OCI-LY1 (cell line): ENCODE data around the gene TACC3.

ENCODE experiments used
- H2AFZ ChIP-seq: fragments of 200-600 bp; sonication (generic), shearing (Covaris generic); 2 replicates; pipeline ENCODE4 v1.6.0; 2014; ENCODE audit warnings: antibody characterized with exemption, mild to moderate bottlenecking, low read length
- H3F3A ChIP-seq: fragments of 200-600 bp; sonication (generic), shearing (Covaris generic); 2 replicates; pipeline ENCODE4 v1.6.0; 2014; ENCODE audit warnings: mild to moderate bottlenecking, antibody characterized with exemption, low read length, moderate library complexity; ENCODE audit not compliant: insufficient read depth
- H3K27ac ChIP-seq: fragments of 200-600 bp; sonication (generic); 2 replicates; pipeline ENCODE4 v1.5.1; 2014; ENCODE audit warnings: low read length, mixed run types, mild to moderate bottlenecking, low read depth; ENCODE audit not compliant: poor library complexity, severe bottlenecking
- H3K27me3 ChIP-seq: fragments of 200-600 bp; sonication (generic); 2 replicates; pipeline ENCODE4 v1.6.0; 2014; ENCODE audit warnings: antibody characterized with exemption, mild to moderate bottlenecking, low read length, moderate library complexity; ENCODE audit not compliant: insufficient read depth
- H3K36me3 ChIP-seq: fragments of 200-600 bp; sonication (generic); 2 replicates; pipeline ENCODE4 v1.6.1; 2014; ENCODE audit warnings: mild to moderate bottlenecking, antibody characterized with exemption, low read length, moderate library complexity, mixed read lengths; ENCODE audit not compliant: insufficient read depth
- H3K4me1 ChIP-seq: fragments of 200-600 bp; sonication (generic); 2 replicates; pipeline ENCODE4 v1.5.1; 2014; ENCODE audit warnings: mild to moderate bottlenecking, low read length, moderate library complexity; ENCODE audit not compliant: insufficient read depth, severe bottlenecking
- H3K4me2 ChIP-seq: fragments of 200-600 bp; sonication (generic), shearing (Covaris generic); 2 replicates; pipeline ENCODE4 v1.6.1; 2014; ENCODE audit warnings: low read length
- H3K4me3 ChIP-seq: fragments of 200-600 bp; sonication (generic); 2 replicates; pipeline ENCODE4 v1.5.1; 2014; ENCODE audit warnings: low read length, low read depth, mild to moderate bottlenecking, mixed read lengths; ENCODE audit not compliant: poor library complexity, severe bottlenecking
- H3K79me2 ChIP-seq: fragments of 200-600 bp; shearing (Covaris generic); 2 replicates; pipeline ENCODE4 v1.6.1; 2016; ENCODE audit warnings: mixed run types, low read length, mixed read lengths; ENCODE audit not compliant: insufficient read depth
- H3K9ac ChIP-seq: fragments of 200-600 bp; sonication (generic), shearing (Covaris generic); 2 replicates; pipeline ENCODE4 v1.6.1; 2014; ENCODE audit warnings: mild to moderate bottlenecking, low read length, mixed read lengths
- H3K9me2 ChIP-seq: fragments of 200-600 bp; sonication (generic), shearing (Covaris generic); 2 replicates; pipeline ENCODE4 v1.6.1; 2014; ENCODE audit warnings: low read depth, mild to moderate bottlenecking, low read length, mixed read lengths
- H3K9me3 ChIP-seq: fragments of 200-600 bp; shearing (Covaris generic); 2 replicates; pipeline ENCODE4 v1.6.1; 2014; ENCODE audit warnings: low read length, mixed read lengths
- H4K20me1 ChIP-seq: fragments of 200-600 bp; sonication (generic), shearing (Covaris generic); 2 replicates; pipeline ENCODE4 v1.6.0; 2016; ENCODE audit warnings: mild to moderate bottlenecking, low read length; ENCODE audit not compliant: insufficient read depth
- CTCF ChIP-seq: fragments of 200-600 bp; sonication (generic), shearing (Covaris generic); IDR thresholded peaks from 2 replicates; pipeline ENCODE4 v1.5.1; 2017; ENCODE audit warnings: mild to moderate bottlenecking, antibody characterized with exemption, low read length, moderate library complexity, mixed read lengths
- EZH2 ChIP-seq: fragments of 200-600 bp; sonication (generic), shearing (Covaris generic); IDR thresholded peaks from 2 replicates; pipeline ENCODE4 v1.8.0; 2017; ENCODE audit warnings: borderline replicate concordance, mixed run types, mild to moderate bottlenecking, antibody characterized with exemption, low read length, moderate library complexity, mixed read lengths

The TACC3 gene

DNA sequence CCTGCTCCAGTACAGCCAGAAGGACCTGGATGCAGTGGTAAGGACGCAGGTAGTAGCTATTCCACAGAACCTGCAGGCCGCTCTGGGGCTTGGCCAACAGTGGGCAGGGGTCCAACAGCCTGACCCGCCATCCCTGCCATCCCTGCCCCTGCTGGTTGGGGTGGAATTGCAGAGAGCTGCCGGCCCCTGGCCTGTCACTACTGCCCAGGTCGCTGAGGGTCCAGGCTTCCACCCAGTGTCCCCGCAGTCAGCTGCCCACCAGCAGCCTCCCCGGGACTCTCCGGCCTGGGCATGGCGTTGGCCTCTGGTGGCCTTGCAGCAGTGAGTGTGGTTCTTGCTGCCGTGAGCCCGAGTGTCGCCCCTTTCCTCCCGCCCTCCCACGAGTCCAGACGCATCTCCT lies 16.3 kb downstream of the TACC3 start:
- H3K79me2 ChIP-seq = no peaks in the 10 kb centered on the region
- H3K36me3 ChIP-seq = peaks cover 98% of the 10 kb centered on the region
- H3K4me2 ChIP-seq = no peak overlapping the region
- TF ChIP-seq CTCF (no peak), EZH2 (no peak)
- H3K9me3 ChIP-seq = no peaks in the 10 kb centered on the region
- H3K27me3 ChIP-seq = no peaks in the 10 kb centered on the region
- no peaks in the 10 kb centered on the region for H4K20me1 ChIP-seq
- H3K9me2 ChIP-seq = no peaks in the 10 kb centered on the region
- no peak overlapping the region for H2AFZ ChIP-seq
- H3K27ac ChIP-seq = no peak overlapping the region
- H3F3A ChIP-seq = no peaks in the 10 kb centered on the region
- no peaks in the 10 kb centered on the region for H3K4me1 ChIP-seq
- H3K9ac ChIP-seq = no peak overlapping the region
- no peak overlapping the region for H3K4me3 ChIP-seq

DNA sequence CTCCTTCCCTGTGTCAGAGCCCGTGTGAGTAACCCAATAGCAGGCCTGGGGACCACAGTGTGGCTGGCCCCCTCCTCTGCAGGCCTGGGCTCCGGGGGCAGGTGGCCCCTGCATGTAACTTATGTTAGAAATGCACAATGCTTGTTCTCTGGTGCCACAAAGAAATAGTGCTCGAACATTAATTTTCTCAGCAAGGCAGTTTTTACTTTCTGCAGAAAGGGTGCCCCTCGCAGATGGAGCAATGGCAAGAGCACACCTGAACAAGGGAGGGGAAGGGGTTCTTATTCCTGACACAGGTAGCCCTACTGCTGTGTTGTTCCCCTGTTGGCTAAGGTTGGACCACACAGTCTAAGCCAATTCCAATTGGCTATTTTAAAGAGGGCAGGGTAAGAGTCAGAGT lies 17.1 kb downstream of the TACC3 start:
- no peaks in the 10 kb centered on the region for H3K4me1 ChIP-seq
- no peak for TF ChIP-seq CTCF
- TF ChIP-seq EZH2 = no peak
- no peak overlapping the region for H3K9ac ChIP-seq
- no peaks in the 10 kb centered on the region for H3K9me2 ChIP-seq
- no peak overlapping the region for H3K4me3 ChIP-seq
- H3K27ac ChIP-seq = no peak overlapping the region
- no peaks in the 10 kb centered on the region for H3K79me2 ChIP-seq
- peaks cover 92% of the 10 kb centered on the region for H3K36me3 ChIP-seq
- H3F3A ChIP-seq = no peaks in the 10 kb centered on the region
- H3K4me2 ChIP-seq = no peak overlapping the region
- H3K9me3 ChIP-seq = no peaks in the 10 kb centered on the region
- no peaks in the 10 kb centered on the region for H3K27me3 ChIP-seq
- H4K20me1 ChIP-seq = no peaks in the 10 kb centered on the region
- no peak overlapping the region for H2AFZ ChIP-seq

GRCh38 chr4:1739358-1739757 lies 18.0 kb downstream of the TACC3 start:
- no peak for TF ChIP-seq EZH2
- TF ChIP-seq CTCF = no peak
- Histone ChIP-seq H3K9ac (no peak overlapping the region), H3K9me3 (no peaks in the 10 kb centered on the region), H3K27ac (no peak overlapping the region), H3K36me3 (peaks cover 88% of the 10 kb centered on the region), H3K4me3 (no peak overlapping the region), H3K4me1 (no peaks in the 10 kb centered on the region), H2AFZ (no peak overlapping the region), H3F3A (no peaks in the 10 kb centered on the region), H3K27me3 (no peaks in the 10 kb centered on the region), H3K9me2 (no peaks in the 10 kb centered on the region), H3K4me2 (no peak overlapping the region), H4K20me1 (no peaks in the 10 kb centered on the region), H3K79me2 (no peaks in the 10 kb centered on the region)
